HG03025 (cell line): ENCODE measurements around the gene COP1.
"Not testable (repeated sequence)": the region's sequence is repeated elsewhere in the genome, so short reads cannot be mapped to it uniquely, and the experiment has no call there.

Experiments
- ATAC-seq: cut with Tn5 transposase; IDR thresholded peaks from one replicate; pipeline ENCODE4 v1.9.1; 2021; ENCODE audit warnings: mild to moderate bottlenecking, moderate library complexity; ENCODE audit not compliant: unreplicated experiment, low FRiP score

Gene COP1

GRCh38 chr1:176141449-176141848 lies 65.6 kb downstream of the COP1 start:
- ATAC-seq = no peak

GRCh38 chr1:176136891-176137290 lies 70.2 kb downstream of the COP1 start:
- no peak for ATAC-seq

GRCh38 chr1:176134666-176135065 lies 72.4 kb downstream of the COP1 start:
- ATAC-seq = no peak

GRCh38 chr1:176122282-176122681 lies 84.8 kb downstream of the COP1 start:
- no peak for ATAC-seq

GRCh38 chr1:176119549-176119948 lies 87.5 kb downstream of the COP1 start:
- ATAC-seq = no peak

GRCh38 chr1:176118985-176119384 lies 88.1 kb downstream of the COP1 start:
- ATAC-seq = no peak

GRCh38 chr1:176111835-176112234 lies 95.3 kb downstream of the COP1 start:
- no peak for ATAC-seq

- no peak for ATAC-seq
Observed at GRCh38 chr1:176110203-176110602, 96.9 kb downstream of the COP1 start.

- ATAC-seq = no peak
Observed at GRCh38 chr1:176102768-176103350, 104.2 kb downstream of the COP1 start.

- ATAC-seq = no peak
Observed at GRCh38 chr1:176101951-176102642, 105.0 kb downstream of the COP1 start.

- ATAC-seq = no peak
Observed at GRCh38 chr1:176098560-176098959, 108.5 kb downstream of the COP1 start.

- ATAC-seq = no peak
Observed at GRCh38 chr1:176096015-176096414, 111.1 kb downstream of the COP1 start.

GRCh38 chr1:176090766-176091165 lies 116.3 kb downstream of the COP1 start:
- ATAC-seq = no peak

GRCh38 chr1:176087746-176088145 lies 119.3 kb downstream of the COP1 start:
- ATAC-seq = not testable (repeated sequence)

GRCh38 chr1:176073524-176074157 lies 133.4 kb downstream of the COP1 start:
- no peak for ATAC-seq

- no peak for ATAC-seq
Observed at GRCh38 chr1:176068901-176069300, 138.2 kb downstream of the COP1 start.

GRCh38 chr1:176068256-176068655 lies 138.8 kb downstream of the COP1 start:
- ATAC-seq = no peak

- ATAC-seq = no peak
Observed at GRCh38 chr1:176066709-176067108, 140.4 kb downstream of the COP1 start.

- ATAC-seq = no peak
Observed at GRCh38 chr1:176058686-176059085, 148.4 kb downstream of the COP1 start.

- no peak for ATAC-seq
Observed at GRCh38 chr1:176056312-176056711, 150.8 kb downstream of the COP1 start.

- ATAC-seq = no peak
Observed at GRCh38 chr1:176055398-176055797, 151.7 kb downstream of the COP1 start.
